Suprapubic skin (tissue), 4 donors: ENCODE data around the gene NFYB. TPM values are rescaled to one million over a fixed set of nuclear protein-coding genes. Genes with fewer than 3 reads are reported as not detected.
A peak's percentile ranks its signal among the peaks of the same experiment; 100 is the strongest.

Source experiments
- DNase-seq, 2 donors: peaks; one replicate each; pipeline ENCODE4 v3.0.0-alpha.2; 2019; ENCODE audit warnings: low spot score in 2 of 2
- H3K27ac ChIP-seq: fragments of 200-600 bp; sonication (generic); one replicate; pipeline ENCODE4 v1.5.1; 2019
- H3K27me3 ChIP-seq: fragments of 200-600 bp; sonication (generic); one replicate; pipeline ENCODE4 v1.5.1; 2019
- H3K36me3 ChIP-seq: fragments of 200-600 bp; sonication (generic); one replicate; pipeline ENCODE4 v1.5.1; 2019
- H3K4me1 ChIP-seq: fragments of 200-600 bp; sonication (generic); one replicate; pipeline ENCODE4 v1.5.1; 2019
- H3K4me3 ChIP-seq: fragments of 200-600 bp; sonication (generic); one replicate; pipeline ENCODE4 v1.5.1; 2019; ENCODE audit warnings: mild to moderate bottlenecking
- H3K9me3 ChIP-seq: fragments of 200-600 bp; sonication (generic); one replicate; pipeline ENCODE4 v1.5.1; 2019
- CTCF ChIP-seq, 2 donors: fragments of 200-600 bp in 1 of 2; fragments of 450-650 bp in 1 of 2; sonication (generic) in 1 of 2; IDR thresholded peaks; one replicate each; pipeline ENCODE4 v1.5.1; 2016 to 2019; ENCODE audit warnings: antibody characterized with exemption in 2 of 2, mild to moderate bottlenecking in 1 of 2, moderate library complexity in 1 of 2
- EP300 ChIP-seq: sonication (generic); formaldehyde crosslinking; IDR thresholded peaks from one replicate; pipeline ENCODE4 v1.6.1; 2017; ENCODE audit warnings: antibody characterized with exemption
- POLR2A ChIP-seq, 2 donors: fragments of 450-650 bp; IDR thresholded peaks; one replicate each; pipeline ENCODE4 v1.6.1; 2017; ENCODE audit warnings: antibody characterized with exemption in 2 of 2, mild to moderate bottlenecking in 2 of 2, moderate library complexity in 2 of 2
- POLR2AphosphoS5 ChIP-seq, 3 donors: sonication (generic); formaldehyde crosslinking; IDR thresholded peaks; one replicate each; pipeline ENCODE4 v1.6.1; 2017; ENCODE audit warnings: antibody characterized with exemption in 3 of 3
- WGBS: methylation state at CpG from one replicate; pipeline ENCODE4 v1.1.5; 2018; 5-methylcytosine and 5-hydroxymethylcytosine counted together
- total RNA-seq, 4 donors: library from RNA; depleted of rRNA; stranded (reverse); fragments of >200 nt; gene quantifications; one replicate each; pipeline ENCODE4 v1.1.0, GENCODE V29; 2016

NFYB gene
- 10 to 100 TPM; 13.7 to 27.4 (median 20.8) TPM for total RNA-seq

GRCh38 chr12:104137902-104138796 lies at the start of gene NFYB:
NFYB (minus strand) TSS chr12:104138210; CDS start chr12:104135453, 2,757 bp downstream.
- H3K36me3 ChIP-seq: peaks cover 5% of the 10 kb centered on the region
- H3K4me1 ChIP-seq: peaks cover 31% of the 10 kb centered on the region
- TF ChIP-seq POLR2A (IDR thresholded peaks at IDR 0.05) (peak; percentile 15 to 80), POLR2AphosphoS5 (IDR thresholded peaks at IDR 0.05) (peak in 2 of 3 donors; percentile 59 to 78), EP300 (no peak)
- peak; percentile 97 to 98 for DNase-seq
- H3K4me3 ChIP-seq: peak within 1 kb of the TSS; percentile 82
- 29% methylated on average over 6 of the region's 111 CpGs for WGBS
- peak within 1 kb of the TSS; percentile 95 for H3K27ac ChIP-seq
- H3K9me3 ChIP-seq: no peaks in the 10 kb centered on the region
- H3K27me3 ChIP-seq: no peaks in the 10 kb centered on the region

GRCh38 chr12:104187446-104188155 lies 49.6 kb upstream of the NFYB start:
- no peaks in the 10 kb centered on the region for H3K4me1 ChIP-seq
- H3K4me3 ChIP-seq: no peak overlapping the region
- TF ChIP-seq POLR2AphosphoS5 (IDR thresholded peaks at IDR 0.05): no peak
- TF ChIP-seq EP300: no peak
- no peak for TF ChIP-seq CTCF (IDR thresholded peaks at IDR 0.05)
- TF ChIP-seq POLR2A (IDR thresholded peaks at IDR 0.05): no peak
- H3K9me3 ChIP-seq: peaks cover 5% of the 10 kb centered on the region
- H3K27me3 ChIP-seq: no peaks in the 10 kb centered on the region
- H3K27ac ChIP-seq: no peak overlapping the region
- no peaks in the 10 kb centered on the region for H3K36me3 ChIP-seq
- 97% methylated on average over 18 of the region's 18 CpGs for WGBS
- DNase-seq: no peak

GRCh38 chr12:104183443-104183842 lies 45.4 kb upstream of the NFYB start:
- Histone ChIP-seq H3K9me3 (peaks cover 5% of the 10 kb centered on the region), H3K4me3 (no peak overlapping the region), H3K4me1 (peaks cover 9% of the 10 kb centered on the region), H3K27me3 (no peaks in the 10 kb centered on the region), H3K36me3 (no peaks in the 10 kb centered on the region), H3K27ac (no peak overlapping the region)
- no peak for DNase-seq
- TF ChIP-seq POLR2AphosphoS5 (IDR thresholded peaks at IDR 0.05) (no peak), EP300 (no peak), CTCF (IDR thresholded peaks at IDR 0.05) (no peak), POLR2A (IDR thresholded peaks at IDR 0.05) (no peak)
- 87% methylated on average over 3 of the region's 3 CpGs for WGBS

GRCh38 chr12:104182621-104183378 lies 44.8 kb upstream of the NFYB start:
- Histone ChIP-seq H3K27ac (no peak overlapping the region), H3K9me3 (peaks cover 5% of the 10 kb centered on the region), H3K4me1 (peaks cover 16% of the 10 kb centered on the region), H3K36me3 (no peaks in the 10 kb centered on the region), H3K4me3 (no peak overlapping the region), H3K27me3 (no peaks in the 10 kb centered on the region)
- TF ChIP-seq POLR2A (IDR thresholded peaks at IDR 0.05): no peak
- TF ChIP-seq EP300: no peak
- no peak for TF ChIP-seq POLR2AphosphoS5 (IDR thresholded peaks at IDR 0.05)
- no peak for TF ChIP-seq CTCF (IDR thresholded peaks at IDR 0.05)
- 84% methylated on average over 5 of the region's 5 CpGs for WGBS
- DNase-seq: no peak

GRCh38 chr12:104182144-104182543 lies 44.1 kb upstream of the NFYB start:
- H3K4me1 ChIP-seq: peaks cover 18% of the 10 kb centered on the region
- no peak overlapping the region for H3K4me3 ChIP-seq
- TF ChIP-seq POLR2A (IDR thresholded peaks at IDR 0.05): no peak
- TF ChIP-seq POLR2AphosphoS5 (IDR thresholded peaks at IDR 0.05): peak in 1 of 3 donors; percentile 42
- DNase-seq: peak in 1 of 2 donors; percentile 73
- no peaks in the 10 kb centered on the region for H3K36me3 ChIP-seq
- no peaks in the 10 kb centered on the region for H3K27me3 ChIP-seq
- 51% methylated on average over 4 of the region's 4 CpGs for WGBS
- H3K27ac ChIP-seq: peak overlapping the region; percentile 25
- peaks cover 5% of the 10 kb centered on the region for H3K9me3 ChIP-seq
